Adrenal gland (tissue), 12 donors: ENCODE data around the gene SUN2. TPM values are rescaled to one million over a fixed set of nuclear protein-coding genes. Genes with fewer than 3 reads are reported as not detected.

Experiments
- DNase-seq, 7 donors: peaks; one replicate each; pipeline ENCODE4 v3.0.0-alpha.2; 2019 to 2020
- H3K27ac ChIP-seq, 5 donors: fragments of 200-600 bp; sonication (generic) in 4 of 5; 1 replicate in 3 of 5; 2 replicates in 2 of 5; pipeline versions ENCODE4 v1.5.1 to v1.8.0; 2016 to 2020; ENCODE audit warnings: mild to moderate bottlenecking in 1 of 5
- H3K27me3 ChIP-seq: fragments of 200-600 bp; 2 replicates; pipeline ENCODE4 v1.8.0; 2021
- H3K36me3 ChIP-seq, 2 donors: fragments of 200-600 bp; replicated peaks in 1 of 2; 1 replicate in 1 of 2; 2 replicates in 1 of 2; pipeline versions ENCODE4 v1.5.1 to v1.8.0; 2018 to 2022
- H3K4me1 ChIP-seq, 2 donors: fragments of 200-600 bp; replicated peaks in 1 of 2; 1 replicate in 1 of 2; 2 replicates in 1 of 2; pipeline versions ENCODE4 v1.5.1 to v1.8.0; 2018 to 2021
- H3K4me3 ChIP-seq, 4 donors: fragments of 200-600 bp; sonication (generic) in 3 of 4; one replicate each; pipeline ENCODE4 v1.5.1; 2016 to 2018
- H3K9me3 ChIP-seq, 3 donors: fragments of 200-600 bp; sonication (generic) in 1 of 3; replicated peaks in 1 of 3; 1 replicate in 2 of 3; 2 replicates in 1 of 3; pipeline versions ENCODE4 v1.5.1 to v1.8.0; 2016 to 2021
- POLR2A ChIP-seq, 2 donors: fragments of 450-650 bp; IDR thresholded peaks; one replicate each; pipeline ENCODE4 v1.6.1; 2017; ENCODE audit warnings: antibody characterized with exemption in 2 of 2, mild to moderate bottlenecking in 2 of 2, moderate library complexity in 1 of 2
- whole genome bisulfite sequencing, 4 donors: extraction: QIAGEN DNeasy Blood & Tissue Kit in 2 of 4; methylation state at CpG; one replicate each; pipeline versions ENCODE4 v1.1.5 to v1.1.7; 2013 to 2017; 5-methylcytosine and 5-hydroxymethylcytosine counted together
- intact Hi-C, 2 donors: fragments of 100-400 bp; cut with DNase I; formaldehyde crosslinking; loops; one replicate each; pipeline versions ENCODE4 v1.14.1 to v1.15.0; 2022 to 2023
- polyA plus RNA-seq, 3 donors: library from polyadenylated mRNA; stranded (reverse); fragments of 200-250 nt in 2 of 3; fragments of 350-450 nt in 1 of 3; fragmentation: Illumina TruSeq in 1 of 3; extraction: RNeasy Lipid Tissue Mini Kit (QIAGEN cat#74804) in 1 of 3; gene quantifications; one replicate each; pipeline ENCODE4 v1.2.3, GENCODE V29; 2013 to 2014
- total RNA-seq, 9 donors: library from RNA; depleted of rRNA in 4 of 9; stranded (reverse); fragments of >200 nt in 4 of 9; fragments of 120-200 nt in 1 of 9; fragmentation: NEBNext Ultra II Directional in 1 of 9; extraction: Animal tissue kit (Norgen Biotek cat#: 25700) in 1 of 9; gene quantifications; one replicate each; pipeline versions ENCODE4 v1.1.0 to v1.2.4, GENCODE V29; 2013 to 2023
- TF ChIP-seq, protein P1 (sequence below), 6 experiments: fragments of 450-650 bp in 4 of 6; fragments of 200-600 bp in 2 of 6; sonication (generic) in 1 of 6; IDR thresholded peaks; 1 replicate in 5 of 6; 2 replicates in 1 of 6; pipeline versions ENCODE4 v1.5.1 to v1.8.0; 2016 to 2021; ENCODE audit warnings: antibody characterized with exemption in 6 of 6, mild to moderate bottlenecking in 2 of 6, moderate library complexity in 1 of 6
- donor health status: healthy with polysubstance abuse.
- donor health status: Bipolar disorder and iron deficiency.
- donor health status: DM: yes; HTN: yes; CAD: no.
- donor health status: DM: no; HTN: no; CAD: no.
- donor health status: DM: no; HTN: no; CAD: no.
- donor health status: DM: yes; HTN: yes; CAD: no.

SUN2 gene
- total and polyA plus RNA-seq, 12 donors, result 13.0 to 196 (median 86.9) TPM

DNA sequence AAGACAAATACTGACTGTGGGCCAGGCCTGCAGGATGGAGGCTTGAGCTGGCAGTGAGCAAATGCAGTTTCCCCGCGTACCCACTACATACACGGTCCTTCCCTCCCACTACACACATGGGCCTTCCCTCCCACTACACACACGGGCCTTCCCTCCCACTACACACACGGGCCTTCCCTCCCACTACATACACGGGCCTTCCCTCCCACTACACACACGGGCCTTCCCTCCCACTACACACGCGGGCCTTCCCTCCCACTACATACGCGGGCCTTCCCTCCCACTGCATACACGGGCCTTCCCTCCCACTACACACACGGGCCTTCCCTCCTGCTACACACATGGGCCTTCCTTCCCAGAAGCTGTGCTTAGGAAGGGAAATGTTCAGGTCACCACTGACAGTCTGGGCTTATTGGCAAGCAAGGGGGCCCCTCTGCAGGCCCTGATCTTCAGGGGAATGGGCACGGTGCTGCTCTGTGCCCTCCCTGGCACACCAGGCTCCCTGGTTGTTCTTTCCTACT lies 27.4 kb upstream of the SUN2 start:
- peaks cover 28 to 38% of the 10 kb centered on the region in 2 donors for H3K4me1 ChIP-seq
- intact Hi-C loops, result no loop called here
- no peaks in the 10 kb centered on the region for H3K27me3 ChIP-seq

DNA sequence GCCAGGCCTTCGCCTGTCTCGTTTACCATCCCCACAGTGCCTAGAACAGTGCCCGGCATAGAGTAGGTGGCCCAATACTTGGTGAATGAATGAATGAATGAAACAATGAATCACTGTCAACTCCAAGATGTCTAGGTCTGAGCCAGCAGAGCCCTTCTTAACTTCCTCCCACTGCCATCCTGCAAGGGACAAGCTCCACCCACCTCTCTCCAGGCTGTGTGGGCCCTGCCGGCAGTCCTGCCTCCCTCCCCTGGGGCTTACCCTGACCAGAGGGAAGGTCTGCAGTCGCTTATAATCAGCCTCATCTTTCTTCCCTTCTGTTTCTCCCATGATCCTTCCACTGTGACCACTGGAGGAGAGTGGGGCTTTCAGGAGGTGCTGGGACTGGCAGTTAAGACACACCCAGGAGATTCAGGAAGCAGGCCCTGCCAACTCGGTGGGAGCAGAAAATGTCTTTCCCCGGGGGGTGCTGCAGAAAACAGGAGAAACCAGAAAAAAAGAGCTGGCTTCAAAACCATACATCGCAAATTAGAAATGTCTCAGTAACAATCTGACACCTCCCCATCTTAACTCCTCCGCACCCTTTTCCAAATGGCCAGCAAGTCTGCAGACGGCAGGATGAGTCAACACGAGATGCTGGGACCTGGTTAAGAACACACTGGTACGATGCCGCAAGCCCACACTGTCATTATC lies 26.8 kb upstream of the SUN2 start:
- H3K36me3 ChIP-seq, result peaks cover 0 to 6% of the 10 kb centered on the region in 2 donors
- DNase-seq, result no peak
- H3K27ac ChIP-seq, result no peak overlapping the region
- no peak for TF ChIP-seq POLR2A (IDR thresholded peaks at IDR 0.05)
- TF ChIP-seq, protein P1, sequence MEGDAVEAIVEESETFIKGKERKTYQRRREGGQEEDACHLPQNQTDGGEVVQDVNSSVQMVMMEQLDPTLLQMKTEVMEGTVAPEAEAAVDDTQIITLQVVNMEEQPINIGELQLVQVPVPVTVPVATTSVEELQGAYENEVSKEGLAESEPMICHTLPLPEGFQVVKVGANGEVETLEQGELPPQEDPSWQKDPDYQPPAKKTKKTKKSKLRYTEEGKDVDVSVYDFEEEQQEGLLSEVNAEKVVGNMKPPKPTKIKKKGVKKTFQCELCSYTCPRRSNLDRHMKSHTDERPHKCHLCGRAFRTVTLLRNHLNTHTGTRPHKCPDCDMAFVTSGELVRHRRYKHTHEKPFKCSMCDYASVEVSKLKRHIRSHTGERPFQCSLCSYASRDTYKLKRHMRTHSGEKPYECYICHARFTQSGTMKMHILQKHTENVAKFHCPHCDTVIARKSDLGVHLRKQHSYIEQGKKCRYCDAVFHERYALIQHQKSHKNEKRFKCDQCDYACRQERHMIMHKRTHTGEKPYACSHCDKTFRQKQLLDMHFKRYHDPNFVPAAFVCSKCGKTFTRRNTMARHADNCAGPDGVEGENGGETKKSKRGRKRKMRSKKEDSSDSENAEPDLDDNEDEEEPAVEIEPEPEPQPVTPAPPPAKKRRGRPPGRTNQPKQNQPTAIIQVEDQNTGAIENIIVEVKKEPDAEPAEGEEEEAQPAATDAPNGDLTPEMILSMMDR (IDR thresholded peaks at IDR 0.05), result no peak
- intact Hi-C loops, result no loop called here
- 73 to 77% (median 75%) methylated on average over 13 of the region's 13 CpGs for WGBS, 4 donors
- peaks cover 22 to 32% of the 10 kb centered on the region in 2 donors for H3K4me1 ChIP-seq
- no peaks in the 10 kb centered on the region for H3K9me3 ChIP-seq
- H3K4me3 ChIP-seq, result no peak overlapping the region
- H3K27me3 ChIP-seq, result no peaks in the 10 kb centered on the region

More for the DNA sequence above, 27.4 kb upstream of the SUN2 start:
- Histone ChIP-seq H3K9me3 (no peaks in the 10 kb centered on the region), H3K4me3 (no peak overlapping the region), H3K36me3 (peaks cover 0 to 6% of the 10 kb centered on the region in 2 donors), H3K27ac (no peak overlapping the region)
- 70 to 79% (median 74%) methylated on average over 14 of the region's 14 CpGs for WGBS, 4 donors
- TF ChIP-seq POLR2A (IDR thresholded peaks at IDR 0.05), result no peak
- TF ChIP-seq, protein P1 (IDR thresholded peaks at IDR 0.05), result no peak
- no peak for DNase-seq

DNA sequence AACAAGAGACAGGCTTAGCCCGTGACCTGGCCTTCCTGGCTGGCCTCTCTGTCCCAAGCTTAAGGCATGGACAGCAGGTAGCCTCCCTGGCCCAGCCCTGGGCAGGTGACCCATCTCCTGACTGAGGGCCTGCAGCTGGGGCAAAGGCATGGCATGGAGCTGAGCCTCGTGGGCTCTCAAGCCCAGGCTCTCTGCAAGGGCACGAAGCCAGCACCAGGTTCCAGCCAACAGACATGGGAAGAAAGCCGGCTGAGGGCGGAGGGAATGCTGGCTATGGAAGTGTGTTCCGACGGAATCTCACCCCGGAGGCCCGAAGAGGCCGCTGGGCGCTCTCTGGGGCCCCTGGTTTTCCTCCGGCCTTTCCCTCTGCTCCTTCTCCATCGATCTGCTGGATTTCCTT lies 25.2 kb upstream of the SUN2 start:
- no peaks in the 10 kb centered on the region for H3K27me3 ChIP-seq
- intact Hi-C loops, result no loop called here
- H3K9me3 ChIP-seq, result no peaks in the 10 kb centered on the region
- H3K4me3 ChIP-seq, result no peak overlapping the region
- 90 to 96% (median 94%) methylated on average over 12 to 13 of the region's 13 CpGs for WGBS, 4 donors
- H3K4me1 ChIP-seq, result peaks cover 9 to 17% of the 10 kb centered on the region in 2 donors
- TF ChIP-seq, protein P1 (IDR thresholded peaks at IDR 0.05), result no peak
- DNase-seq, result no peak
- H3K27ac ChIP-seq, result no peak overlapping the region
- H3K36me3 ChIP-seq, result peaks cover 0 to 6% of the 10 kb centered on the region in 2 donors

DNA sequence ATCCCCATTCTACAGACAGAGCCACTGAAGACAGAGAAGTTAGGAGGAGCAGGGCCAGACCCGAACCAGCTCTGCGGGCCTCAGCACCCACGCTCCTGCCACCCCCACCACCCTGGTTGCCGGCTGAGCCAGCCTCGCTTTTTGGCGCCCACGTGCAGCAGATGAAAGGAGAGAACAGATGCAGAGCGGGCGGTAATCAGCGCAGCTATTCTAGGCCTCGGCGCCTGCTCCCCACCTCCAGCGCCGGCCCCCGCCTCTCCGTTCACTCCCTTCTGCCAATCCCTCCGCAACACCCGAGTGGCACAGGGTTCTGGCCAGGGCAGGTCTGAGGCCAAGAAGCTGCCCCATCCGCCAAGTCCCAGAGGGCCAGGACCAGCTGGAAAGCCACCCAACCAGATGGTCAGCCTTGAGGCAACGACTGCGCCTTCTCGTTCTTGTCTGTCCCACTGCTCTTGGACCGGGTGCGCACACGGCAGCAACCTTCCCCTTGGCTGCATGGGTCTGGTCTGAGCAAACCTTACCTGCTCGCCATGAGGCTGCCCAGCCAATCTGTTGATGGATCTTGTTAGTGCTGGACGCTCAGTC lies 21.4 kb upstream of the SUN2 start:
- Histone ChIP-seq H3K4me1 (no peaks in the 10 kb centered on the region), H3K27ac (no peak overlapping the region), H3K36me3 (peaks cover 0 to 6% of the 10 kb centered on the region in 2 donors), H3K9me3 (no peaks in the 10 kb centered on the region), H3K4me3 (no peak overlapping the region), H3K27me3 (no peaks in the 10 kb centered on the region)
- WGBS, 4 donors, result 91 to 96% (median 95%) methylated on average over 19 to 27 of the region's 27 CpGs
- TF ChIP-seq, protein P1 (IDR thresholded peaks at IDR 0.05), result no peak
- TF ChIP-seq POLR2A (IDR thresholded peaks at IDR 0.05), result no peak
- intact Hi-C loops, result loop anchor here (10.0 kb wide), 3 partner anchors 68 to 228 kb away; partner anchors contain the start of gene NPTXR (in 1 of the 2)
- DNase-seq, result no peak
